Measurements from ENCODE around the gene LAMTOR5.

DNA sequence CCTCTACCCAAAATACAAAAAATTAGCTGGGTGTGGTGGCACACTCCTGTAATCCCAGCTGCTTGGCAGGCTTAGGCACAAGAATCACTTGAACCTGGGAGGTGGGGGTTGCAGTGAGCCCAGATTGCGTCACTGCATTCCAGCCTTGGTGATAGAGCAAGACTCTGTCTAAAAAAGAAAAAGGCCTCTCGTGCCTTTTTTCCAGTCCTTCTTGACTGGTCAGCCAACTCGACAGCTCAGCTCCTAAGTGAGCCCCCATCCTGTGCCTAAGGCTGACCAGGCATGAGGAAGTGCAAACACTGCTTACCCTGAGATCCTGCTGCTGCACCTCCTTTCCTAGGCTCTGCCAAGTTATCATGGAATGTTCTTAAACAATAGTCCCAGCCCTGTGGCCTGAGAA lies 33.4 kb upstream of the LAMTOR5 start:
- TF ChIP-seq, protein P1, sequence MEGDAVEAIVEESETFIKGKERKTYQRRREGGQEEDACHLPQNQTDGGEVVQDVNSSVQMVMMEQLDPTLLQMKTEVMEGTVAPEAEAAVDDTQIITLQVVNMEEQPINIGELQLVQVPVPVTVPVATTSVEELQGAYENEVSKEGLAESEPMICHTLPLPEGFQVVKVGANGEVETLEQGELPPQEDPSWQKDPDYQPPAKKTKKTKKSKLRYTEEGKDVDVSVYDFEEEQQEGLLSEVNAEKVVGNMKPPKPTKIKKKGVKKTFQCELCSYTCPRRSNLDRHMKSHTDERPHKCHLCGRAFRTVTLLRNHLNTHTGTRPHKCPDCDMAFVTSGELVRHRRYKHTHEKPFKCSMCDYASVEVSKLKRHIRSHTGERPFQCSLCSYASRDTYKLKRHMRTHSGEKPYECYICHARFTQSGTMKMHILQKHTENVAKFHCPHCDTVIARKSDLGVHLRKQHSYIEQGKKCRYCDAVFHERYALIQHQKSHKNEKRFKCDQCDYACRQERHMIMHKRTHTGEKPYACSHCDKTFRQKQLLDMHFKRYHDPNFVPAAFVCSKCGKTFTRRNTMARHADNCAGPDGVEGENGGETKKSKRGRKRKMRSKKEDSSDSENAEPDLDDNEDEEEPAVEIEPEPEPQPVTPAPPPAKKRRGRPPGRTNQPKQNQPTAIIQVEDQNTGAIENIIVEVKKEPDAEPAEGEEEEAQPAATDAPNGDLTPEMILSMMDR (IDR thresholded peaks at IDR 0.05) = no peak
- no peak for TF ChIP-seq POLR2AphosphoS5 (IDR thresholded peaks at IDR 0.05)

All from breast epithelium (tissue), 3 donors.